OCI-LY7 (cell line): ENCODE measurements around the gene KLF13. TPM values are rescaled to one million over a fixed set of nuclear protein-coding genes. Genes with fewer than 3 reads are reported as not detected.

Experiments used
- BruUV-seq: library from RNA; stranded (reverse); fragments of 400-500 nt; replicated peaks from 2 replicates; lab custom pipeline; 2021; lab: Mats Ljungman, UMichigan
- CTCF ChIA-PET: fragments of 300-600 bp; sonication (Branson Sonifier 250); formaldehyde crosslinking; loops from one replicate; lab custom pipeline; 2022; ENCODE audit warnings: antibody characterized with exemption; ENCODE audit not compliant: unreplicated experiment; lab: Charles Lee
- POLR2A ChIA-PET: fragments of 300-600 bp; sonication (Branson Sonifier 250); formaldehyde crosslinking; loops from one replicate; lab custom pipeline; 2022; ENCODE audit warnings: antibody characterized with exemption; lab: Charles Lee
- DNase-seq: peaks from one replicate; pipeline ENCODE4 v3.0.0-alpha.2; 2015; ENCODE audit warnings: low spot score
- H2AFZ ChIP-seq: fragments of 200-600 bp; sonication (generic), shearing (Covaris generic); 2 replicates; pipeline ENCODE4 v1.6.1; 2014; ENCODE audit warnings: mild to moderate bottlenecking, antibody characterized with exemption, low read length, moderate library complexity
- H3K27ac ChIP-seq: fragments of 200-600 bp; sonication (generic); 2 replicates; pipeline ENCODE4 v1.5.1; 2014; ENCODE audit warnings: mixed run types, low read depth, mild to moderate bottlenecking, moderate library complexity, low read length, inconsistent platforms; ENCODE audit not compliant: poor library complexity, severe bottlenecking
- H3K36me3 ChIP-seq: fragments of 200-600 bp; sonication (generic); 2 replicates; pipeline ENCODE4 v1.6.1; 2014; ENCODE audit warnings: mild to moderate bottlenecking, antibody characterized with exemption, low read length, moderate library complexity, mixed read lengths; ENCODE audit not compliant: insufficient read depth
- H3K4me1 ChIP-seq: fragments of 200-600 bp; sonication (generic); 2 replicates; pipeline ENCODE4 v1.5.1; 2014; ENCODE audit warnings: mild to moderate bottlenecking, low read length; ENCODE audit not compliant: insufficient read depth, poor library complexity, severe bottlenecking
- H3K4me2 ChIP-seq: fragments of 200-600 bp; sonication (generic); 2 replicates; pipeline ENCODE4 v1.6.1; 2014; ENCODE audit warnings: mild to moderate bottlenecking, low read length
- H3K4me3 ChIP-seq: fragments of 200-600 bp; sonication (generic); 2 replicates; pipeline ENCODE4 v1.5.1; 2014; ENCODE audit warnings: mild to moderate bottlenecking, low read depth, low read length; ENCODE audit not compliant: poor library complexity, severe bottlenecking
- H3K79me2 ChIP-seq: fragments of 200-600 bp; sonication (generic); 2 replicates; pipeline ENCODE4 v1.6.1; 2016; ENCODE audit warnings: low read depth, mild to moderate bottlenecking, low read length, moderate library complexity, mixed read lengths; ENCODE audit not compliant: insufficient read depth
- H3K9me2 ChIP-seq: fragments of 200-600 bp; sonication (generic); 2 replicates; pipeline ENCODE4 v1.6.1; 2016; ENCODE audit warnings: mild to moderate bottlenecking, low read length, mixed read lengths; ENCODE audit not compliant: insufficient read depth
- H3K9me3 ChIP-seq: fragments of 200-600 bp; sonication (generic); 2 replicates; pipeline ENCODE4 v1.6.1; 2014; ENCODE audit warnings: mild to moderate bottlenecking, mixed run types, low read length, mixed read lengths
- H4K20me1 ChIP-seq: fragments of 200-600 bp; sonication (generic); 2 replicates; pipeline ENCODE4 v1.6.1; 2014; ENCODE audit warnings: mild to moderate bottlenecking, antibody characterized with exemption, low read length, moderate library complexity, mixed read lengths; ENCODE audit not compliant: insufficient read depth
- CTCF ChIP-seq: fragments of 200-600 bp; sonication (generic); conservative IDR thresholded peaks from 2 replicates; pipeline ENCODE4 v1.5.1; 2014; ENCODE audit warnings: mild to moderate bottlenecking, antibody characterized with exemption, low read length, moderate library complexity, mixed read lengths
- EZH2phosphoT487 ChIP-seq: fragments of 200-600 bp; sonication (generic); IDR thresholded peaks from 2 replicates; pipeline ENCODE4 v1.6.1; 2018; ENCODE audit warnings: low read depth, borderline replicate concordance, mild to moderate bottlenecking, mixed run types, antibody characterized with exemption, low read length, moderate library complexity, mixed read lengths
- intact Hi-C: fragments of 100-400 bp; cut with micrococcal nuclease; formaldehyde crosslinking; loops from one replicate; pipeline ENCODE4 v1.10.0; 2022; ENCODE audit not compliant: unreplicated experiment
- total RNA-seq, 2 experiments: library from RNA; depleted of rRNA in 1 of 2; stranded (reverse); fragments of >200 nt in 1 of 2; shearing (Covaris generic) in 1 of 2; gene quantifications; 2 replicates each; pipeline ENCODE4 v1.2.3, GENCODE V29; 2014 to 2022

Gene KLF13
- total RNA-seq, 2 experiments from 2014 or later = 63.2 to 64.6 TPM

- CTCF ChIA-PET = no interaction called here
- no peak for DNase-seq
- Histone ChIP-seq H3K79me2 (peaks cover 100% of the 10 kb centered on the region), H3K27ac (peak overlapping the region; percentile 20), H3K4me2 (no peak overlapping the region), H3K36me3 (peaks cover 54% of the 10 kb centered on the region), H4K20me1 (peaks cover under 1% of the 10 kb centered on the region; the same call in 1 of the 2 replicates), H3K9me3 (no peaks in the 10 kb centered on the region), H3K9me2 (no peaks in the 10 kb centered on the region), H2AFZ (no peak overlapping the region), H3K4me1 (peaks cover 97% of the 10 kb centered on the region), H3K4me3 (no peak overlapping the region)
- no TSS peak for BruUV-seq
- no peak for TF ChIP-seq CTCF
- no peak for TF ChIP-seq EZH2phosphoT487
- intact Hi-C loops = no loop called here
- POLR2A ChIA-PET = interaction anchor here (0.9 kb wide), 1 partner anchor 25 kb away, joined by 3 read pairs; no protein-coding TSS in a partner anchor
These were observed 24.1 kb downstream of the KLF13 start for GRCh38 chr15:31350771-31351170.

GRCh38 chr15:31352339-31352751 is 25.7 kb downstream of the KLF13 start:
- peaks cover 54% of the 10 kb centered on the region for H3K36me3 ChIP-seq
- H3K79me2 ChIP-seq = peaks cover 100% of the 10 kb centered on the region
- H2AFZ ChIP-seq = no peak overlapping the region
- no peaks in the 10 kb centered on the region for H4K20me1 ChIP-seq
- BruUV-seq = no TSS peak
- TF ChIP-seq CTCF (no peak), EZH2phosphoT487 (no peak)
- intact Hi-C loops = loop anchor here (2.0 kb wide), 1 partner anchor 138 kb away; no protein-coding TSS in a partner anchor
- no peaks in the 10 kb centered on the region for H3K9me2 ChIP-seq
- H3K4me3 ChIP-seq = peak overlapping the region; percentile 49
- POLR2A ChIA-PET = interaction anchor here (0.7 to 1.1 kb wide), 4 partner anchors 9 to 26 kb away, joined by 3 to 4 read pairs (median 3); no protein-coding TSS in a partner anchor
- H3K9me3 ChIP-seq = no peaks in the 10 kb centered on the region
- no peak for DNase-seq
- H3K4me1 ChIP-seq = peaks cover 97% of the 10 kb centered on the region
- H3K4me2 ChIP-seq = peak overlapping the region; percentile 67
- CTCF ChIA-PET = no interaction called here
- H3K27ac ChIP-seq = peak overlapping the region; percentile 78
